Loucy (cell line): ENCODE data around the gene CTDSPL.

Experiments used
- CTCF ChIP-seq: fragments of 200-600 bp; sonication (generic); conservative IDR thresholded peaks from 2 replicates; pipeline ENCODE4 v1.5.1; 2014; ENCODE audit warnings: mild to moderate bottlenecking, antibody characterized with exemption, low read length
- EZH2phosphoT487 ChIP-seq: fragments of 200-600 bp; IDR thresholded peaks from 2 replicates; pipeline ENCODE4 v1.6.1; 2018; ENCODE audit warnings: antibody characterized with exemption, mild to moderate bottlenecking, moderate library complexity, borderline replicate concordance

GRCh38 chr3:37826502-37826901, 35.2 kb upstream of the CTDSPL start:
- TF ChIP-seq CTCF (no peak), EZH2phosphoT487 (no peak)
